ENCODE measurements around the gene CYP27B1.

DNA sequence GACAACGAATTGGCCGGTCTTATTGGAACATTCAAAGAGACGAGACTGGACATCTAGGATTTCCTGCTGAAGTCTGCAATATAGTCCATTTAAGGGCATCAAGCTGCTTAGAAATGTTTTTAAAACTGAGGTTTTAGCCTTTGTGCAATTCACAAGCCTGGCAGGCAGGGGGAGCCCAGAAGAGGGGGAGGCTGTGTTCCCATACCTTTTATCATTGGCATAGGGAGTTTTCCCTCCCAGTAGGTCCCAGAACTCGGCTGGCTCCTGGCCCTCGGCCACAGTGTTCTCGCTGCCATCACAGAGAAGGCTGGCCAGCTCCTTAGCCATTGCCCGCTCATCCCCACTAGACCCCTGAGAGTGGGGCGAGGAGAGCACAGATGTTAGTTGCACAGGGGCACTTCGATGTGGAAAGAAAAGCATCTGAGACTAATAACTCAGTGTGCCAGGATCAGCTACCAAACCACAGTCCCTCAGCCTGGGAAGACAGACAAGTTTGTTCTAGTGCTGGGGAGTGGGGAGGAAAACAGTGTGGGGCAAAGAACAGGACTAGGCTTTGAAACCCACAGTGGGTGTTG lies 36.5 kb upstream of the CYP27B1 start:
- TF ChIP-seq, protein P1, sequence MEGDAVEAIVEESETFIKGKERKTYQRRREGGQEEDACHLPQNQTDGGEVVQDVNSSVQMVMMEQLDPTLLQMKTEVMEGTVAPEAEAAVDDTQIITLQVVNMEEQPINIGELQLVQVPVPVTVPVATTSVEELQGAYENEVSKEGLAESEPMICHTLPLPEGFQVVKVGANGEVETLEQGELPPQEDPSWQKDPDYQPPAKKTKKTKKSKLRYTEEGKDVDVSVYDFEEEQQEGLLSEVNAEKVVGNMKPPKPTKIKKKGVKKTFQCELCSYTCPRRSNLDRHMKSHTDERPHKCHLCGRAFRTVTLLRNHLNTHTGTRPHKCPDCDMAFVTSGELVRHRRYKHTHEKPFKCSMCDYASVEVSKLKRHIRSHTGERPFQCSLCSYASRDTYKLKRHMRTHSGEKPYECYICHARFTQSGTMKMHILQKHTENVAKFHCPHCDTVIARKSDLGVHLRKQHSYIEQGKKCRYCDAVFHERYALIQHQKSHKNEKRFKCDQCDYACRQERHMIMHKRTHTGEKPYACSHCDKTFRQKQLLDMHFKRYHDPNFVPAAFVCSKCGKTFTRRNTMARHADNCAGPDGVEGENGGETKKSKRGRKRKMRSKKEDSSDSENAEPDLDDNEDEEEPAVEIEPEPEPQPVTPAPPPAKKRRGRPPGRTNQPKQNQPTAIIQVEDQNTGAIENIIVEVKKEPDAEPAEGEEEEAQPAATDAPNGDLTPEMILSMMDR (IDR thresholded peaks at IDR 0.05), result peak in 3 of 4 experiments; percentile 62 to 76 (median 75)
- TF ChIP-seq POLR2A (IDR thresholded peaks at IDR 0.05) (no peak), POLR2AphosphoS5 (IDR thresholded peaks at IDR 0.05) (no peak)
